Measurements from ENCODE around the gene HLCS. TPM values are rescaled to one million over a fixed set of nuclear protein-coding genes. Genes with fewer than 3 reads are reported as not detected.

Gene HLCS
- total RNA-seq, 2 donors from 2014 or later = 6.9 to 10.0 TPM

- Histone ChIP-seq H3K27ac (no peak overlapping the region), H3K4me1 (peaks cover 0 to 10% of the 10 kb centered on the region in 2 donors)
These were observed 9.9 kb upstream of the HLCS start for GRCh38 chr21:36976228-36976861.

GRCh38 chr21:36974851-36975192 lies 8.4 kb upstream of the HLCS start:
- TF ChIP-seq CTCF (IDR thresholded peaks at IDR 0.05) = no peak
- Histone ChIP-seq H3K27me3 (no peaks in the 10 kb centered on the region), H3K36me3 (no peaks in the 10 kb centered on the region), H3K4me3 (no peak overlapping the region), H3K4me1 (no peaks in the 10 kb centered on the region), H3K9me3 (no peaks in the 10 kb centered on the region), H3K27ac (no peak overlapping the region)
- no peak for DNase-seq (ENCODE audit: low spot score)

More at GRCh38 chr21:36976228-36976861, 9.9 kb upstream of the HLCS start:
- TF ChIP-seq CTCF (IDR thresholded peaks at IDR 0.05) = no peak
- H3K27me3 ChIP-seq = no peaks in the 10 kb centered on the region
- DNase-seq (ENCODE audit: low spot score) = no peak
- H3K36me3 ChIP-seq = no peaks in the 10 kb centered on the region
- no peaks in the 10 kb centered on the region for H3K9me3 ChIP-seq
- H3K4me3 ChIP-seq = no peak overlapping the region

- no peak for DNase-seq (ENCODE audit: low spot score)
- Histone ChIP-seq H3K4me3 (no peak overlapping the region), H3K9me3 (no peaks in the 10 kb centered on the region), H3K36me3 (no peaks in the 10 kb centered on the region), H3K27ac (no peak overlapping the region), H3K4me1 (no peaks in the 10 kb centered on the region), H3K27me3 (no peaks in the 10 kb centered on the region)
- no peak for TF ChIP-seq CTCF (IDR thresholded peaks at IDR 0.05)
These were observed 7.7 kb upstream of the HLCS start for GRCh38 chr21:36973986-36974850.

- H3K27me3 ChIP-seq = no peaks in the 10 kb centered on the region
- no peak overlapping the region for H3K27ac ChIP-seq
- H3K9me3 ChIP-seq = no peaks in the 10 kb centered on the region
- H3K4me3 ChIP-seq = no peak overlapping the region
- H3K36me3 ChIP-seq = no peaks in the 10 kb centered on the region
- no peak for TF ChIP-seq CTCF (IDR thresholded peaks at IDR 0.05)
- peaks cover 0 to 7% of the 10 kb centered on the region in 2 donors for H3K4me1 ChIP-seq
- no peak for DNase-seq (ENCODE audit: low spot score)
These were observed 2.5 kb upstream of the HLCS start for GRCh38 chr21:36968976-36969375.

- peaks cover 0 to 7% of the 10 kb centered on the region in 2 donors for H3K4me1 ChIP-seq
- no peaks in the 10 kb centered on the region for H3K27me3 ChIP-seq
- H3K4me3 ChIP-seq = no peak overlapping the region
- DNase-seq (ENCODE audit: low spot score) = no peak
- no peak for TF ChIP-seq CTCF (IDR thresholded peaks at IDR 0.05)
- H3K27ac ChIP-seq = no peak overlapping the region
- H3K9me3 ChIP-seq = no peaks in the 10 kb centered on the region
- H3K36me3 ChIP-seq = no peaks in the 10 kb centered on the region
These were observed 1.9 kb upstream of the HLCS start for GRCh38 chr21:36968414-36968813.

All from right atrium auricular region (tissue), 2 donors.